ENCODE measurements around the gene KCNIP4. TPM values are rescaled to one million over a fixed set of nuclear protein-coding genes. Genes with fewer than 3 reads are reported as not detected.

KCNIP4 gene
- total and polyA plus RNA-seq, 4 donors: not detected

DNA sequence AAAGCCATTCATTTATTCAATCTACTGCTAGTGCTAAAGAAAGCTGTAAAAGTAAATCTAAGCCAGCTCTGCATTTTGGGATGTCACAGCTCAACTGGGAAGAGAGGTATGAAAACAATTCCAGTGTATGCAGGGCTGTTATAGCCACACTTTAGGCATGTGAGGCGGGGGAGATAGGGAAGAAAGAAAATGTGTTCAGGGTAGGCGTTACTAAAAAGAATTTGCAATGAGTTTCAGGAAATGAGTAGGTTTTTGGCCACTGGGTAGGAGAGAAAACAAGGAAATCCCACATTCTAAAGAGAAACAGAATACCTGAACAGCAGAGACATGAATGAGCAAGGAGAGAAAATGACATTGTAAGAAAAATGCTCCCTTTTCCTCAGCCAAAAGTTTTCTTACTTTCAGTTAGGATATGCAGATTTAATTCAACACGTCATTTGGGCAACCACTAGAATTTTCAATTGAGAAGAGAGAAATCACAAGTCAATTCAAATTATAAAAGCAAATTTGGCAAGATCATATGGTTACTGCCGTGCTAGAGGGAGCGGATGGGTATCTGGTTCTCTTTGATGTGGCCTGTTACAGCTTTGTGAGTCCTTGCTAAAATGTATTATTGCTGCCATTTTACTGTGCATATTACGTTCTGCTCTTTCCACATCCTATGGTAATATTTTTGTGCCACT, 226.3 kb downstream of the KCNIP4 start:
- H3K4me3 ChIP-seq (ENCODE audit: low read length in 2 of 2): no peak overlapping the region
- no peaks in the 10 kb centered on the region for H3K9me3 ChIP-seq (ENCODE audit: control insufficient read depth, low read length)
- DNase-seq (no peak), ATAC-seq (ENCODE audit: low FRiP score) (no peak)
- no peak overlapping the region for H3K27ac ChIP-seq (ENCODE audit: low read depth in 1 of 2, low read length in 2 of 2)
- no peaks in the 10 kb centered on the region for H3K4me1 ChIP-seq (ENCODE audit: control insufficient read depth in 1 of 2, insufficient read depth in 2 of 2, low read length in 2 of 2)
- intact Hi-C loops (cut with DNase I): no loop called here
- 58 to 67% methylated on average over 6 of the region's 6 CpGs for WGBS, 2 donors
- no peaks in the 10 kb centered on the region for H3K36me3 ChIP-seq (ENCODE audit: control insufficient read depth in 1 of 2, insufficient read depth in 2 of 2, low read length in 1 of 2)
- no peaks in the 10 kb centered on the region for H3K27me3 ChIP-seq (ENCODE audit: control insufficient read depth in 1 of 2, insufficient read depth in 2 of 2, low read length in 1 of 2)

DNA sequence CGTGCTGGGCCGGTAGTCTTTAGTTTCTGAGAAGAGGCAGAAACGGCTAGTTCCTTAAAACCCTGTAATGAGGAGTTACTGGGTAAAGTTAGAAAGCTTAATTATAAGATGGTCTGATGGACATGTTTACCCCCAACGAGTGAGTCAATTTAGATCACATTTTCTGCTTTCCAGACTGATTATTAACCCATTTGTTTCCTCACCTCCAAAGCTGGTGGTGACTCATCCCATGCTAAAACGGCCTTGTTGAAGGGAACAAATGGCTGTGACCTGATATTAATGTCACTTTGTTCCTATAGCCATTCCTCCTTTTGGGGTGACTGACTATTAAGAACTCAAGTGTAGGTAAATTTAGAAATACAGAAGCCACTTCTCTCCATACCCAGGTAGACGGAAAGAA, 232.0 kb downstream of the KCNIP4 start:
- Histone ChIP-seq H3K27me3 (ENCODE audit: control insufficient read depth in 1 of 2, insufficient read depth in 2 of 2, low read length in 1 of 2) (no peaks in the 10 kb centered on the region), H3K27ac (ENCODE audit: low read depth in 1 of 2, low read length in 2 of 2) (no peak overlapping the region), H3K4me1 (ENCODE audit: control insufficient read depth in 1 of 2, insufficient read depth in 2 of 2, low read length in 2 of 2) (no peaks in the 10 kb centered on the region), H3K36me3 (ENCODE audit: control insufficient read depth in 1 of 2, insufficient read depth in 2 of 2, low read length in 1 of 2) (no peaks in the 10 kb centered on the region), H3K9me3 (ENCODE audit: control insufficient read depth, low read length) (no peaks in the 10 kb centered on the region), H3K4me3 (ENCODE audit: low read length in 2 of 2) (no peak overlapping the region)
- WGBS, 2 donors: 70 to 72% methylated on average over 6 of the region's 6 CpGs
- ATAC-seq (ENCODE audit: low FRiP score): no peak
- DNase-seq: no peak
- intact Hi-C loops (cut with DNase I): no loop called here

DNA sequence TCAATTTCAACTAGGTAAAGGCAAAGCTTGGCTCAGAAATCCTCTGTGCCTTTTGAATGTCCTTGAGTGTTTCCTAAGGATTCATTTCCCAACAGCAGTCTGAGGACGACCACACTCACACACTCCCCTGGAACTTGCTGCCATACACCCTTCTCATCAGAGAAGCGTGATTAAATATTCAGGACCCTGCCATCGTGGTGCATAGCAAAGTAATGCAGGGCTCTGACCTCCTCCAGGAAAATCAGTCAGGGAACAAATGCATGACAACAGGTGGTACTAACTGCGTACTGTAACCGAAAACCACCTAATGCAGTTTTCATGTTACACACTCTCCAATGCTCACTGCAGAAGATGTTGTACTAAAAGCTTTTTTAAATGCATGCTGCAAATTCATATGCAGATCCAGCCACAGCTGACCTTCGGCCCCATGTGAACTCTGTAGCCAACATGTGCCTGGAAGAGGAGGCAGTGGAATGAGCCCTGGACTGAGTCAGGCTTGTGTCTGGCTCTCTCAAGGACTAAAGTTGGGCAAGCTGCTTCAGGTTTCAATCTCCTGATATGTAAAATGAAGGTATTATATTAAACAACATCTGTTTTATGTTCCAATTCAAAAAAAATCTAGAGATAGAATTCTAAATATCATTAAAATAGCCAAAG, 238.3 kb downstream of the KCNIP4 start:
- Histone ChIP-seq H3K4me1 (ENCODE audit: control insufficient read depth in 1 of 2, insufficient read depth in 2 of 2, low read length in 2 of 2) (no peaks in the 10 kb centered on the region), H3K27ac (ENCODE audit: low read depth in 1 of 2, low read length in 2 of 2) (no peak overlapping the region), H3K9me3 (ENCODE audit: control insufficient read depth, low read length) (no peaks in the 10 kb centered on the region), H3K4me3 (ENCODE audit: low read length in 2 of 2) (no peak overlapping the region), H3K36me3 (ENCODE audit: control insufficient read depth in 1 of 2, insufficient read depth in 2 of 2, low read length in 1 of 2) (no peaks in the 10 kb centered on the region), H3K27me3 (ENCODE audit: control insufficient read depth in 1 of 2, insufficient read depth in 2 of 2, low read length in 1 of 2) (no peaks in the 10 kb centered on the region)
- DNase-seq (no peak), ATAC-seq (ENCODE audit: low FRiP score) (no peak)
- intact Hi-C loops (cut with DNase I): no loop called here
- WGBS, 2 donors: 56 to 66% methylated on average over 6 of the region's 6 CpGs

DNA sequence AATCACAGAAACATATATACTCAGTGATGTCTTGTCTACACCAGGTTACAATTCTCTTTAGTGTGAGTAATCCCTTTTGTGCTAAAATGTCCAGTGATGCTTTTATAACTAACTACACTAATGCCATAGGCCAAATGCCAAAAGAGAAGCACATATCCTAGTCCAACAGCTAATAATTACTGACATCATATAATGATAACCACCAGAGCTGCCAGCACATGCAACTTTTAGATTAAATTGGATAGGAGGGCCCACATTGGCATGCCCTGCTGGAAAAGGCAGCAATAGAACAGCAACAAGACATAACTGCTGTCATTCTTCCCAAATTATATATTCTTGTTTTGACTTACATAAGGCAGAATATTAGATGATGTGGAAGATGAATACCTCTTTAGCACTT, 238.8 kb downstream of the KCNIP4 start:
- H3K36me3 ChIP-seq (ENCODE audit: control insufficient read depth in 1 of 2, insufficient read depth in 2 of 2, low read length in 1 of 2): no peaks in the 10 kb centered on the region
- H3K27ac ChIP-seq (ENCODE audit: low read depth in 1 of 2, low read length in 2 of 2): no peak overlapping the region
- no peak overlapping the region for H3K4me3 ChIP-seq (ENCODE audit: low read length in 2 of 2)
- DNase-seq: no peak
- no peak for ATAC-seq (ENCODE audit: low FRiP score)
- H3K9me3 ChIP-seq (ENCODE audit: control insufficient read depth, low read length): no peaks in the 10 kb centered on the region
- no peaks in the 10 kb centered on the region for H3K4me1 ChIP-seq (ENCODE audit: control insufficient read depth in 1 of 2, insufficient read depth in 2 of 2, low read length in 2 of 2)
- intact Hi-C loops (cut with DNase I): no loop called here
- H3K27me3 ChIP-seq (ENCODE audit: control insufficient read depth in 1 of 2, insufficient read depth in 2 of 2, low read length in 1 of 2): no peaks in the 10 kb centered on the region

DNA sequence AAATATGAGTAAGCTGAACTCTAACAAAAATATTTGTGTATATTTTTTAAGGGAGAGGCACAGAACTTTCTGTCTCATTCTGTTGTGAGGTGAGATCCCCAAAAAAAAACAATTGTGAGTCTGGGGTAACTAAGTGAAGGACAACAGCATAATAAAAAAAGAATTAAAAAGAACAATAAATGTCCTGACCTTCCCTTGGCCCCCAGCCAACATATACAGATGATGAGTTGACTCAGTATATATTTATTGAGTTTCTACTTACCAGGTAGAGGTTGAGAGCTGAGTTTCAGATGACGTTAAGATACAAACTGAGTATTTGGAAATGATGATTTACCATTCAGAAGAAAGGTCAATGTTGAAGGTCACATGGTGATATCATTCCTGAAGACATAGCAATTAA, 239.5 kb downstream of the KCNIP4 start:
- intact Hi-C loops (cut with DNase I): no loop called here
- no peak for DNase-seq
- no peak for ATAC-seq (ENCODE audit: low FRiP score)

DNA sequence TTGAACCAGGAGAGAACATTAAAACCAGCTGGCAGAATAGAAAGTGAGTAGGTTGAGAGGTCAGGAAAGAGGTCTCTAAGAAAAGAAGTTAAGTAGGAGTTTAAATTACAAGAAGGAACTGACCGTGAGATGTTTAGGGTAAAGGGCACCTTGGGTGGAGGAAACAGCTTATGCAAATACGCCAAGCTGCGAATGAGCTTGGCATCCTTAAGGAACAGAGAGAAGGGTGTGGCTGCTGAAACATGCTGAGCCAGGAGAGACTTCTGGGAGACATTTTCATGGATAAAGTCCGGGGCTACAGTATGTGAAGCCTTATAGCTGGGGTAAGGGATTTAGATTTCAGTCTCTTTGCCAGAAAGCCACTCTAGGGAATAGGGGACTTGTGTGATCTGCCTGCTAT, 249.1 kb downstream of the KCNIP4 start:
- DNase-seq (no peak), ATAC-seq (ENCODE audit: low FRiP score) (no peak)
- Histone ChIP-seq H3K4me3 (ENCODE audit: low read length in 2 of 2) (no peak overlapping the region), H3K27me3 (ENCODE audit: control insufficient read depth in 1 of 2, insufficient read depth in 2 of 2, low read length in 1 of 2) (peaks cover 0 to 2% of the 10 kb centered on the region in 2 donors), H3K27ac (ENCODE audit: low read depth in 1 of 2, low read length in 2 of 2) (no peak overlapping the region), H3K4me1 (ENCODE audit: control insufficient read depth in 1 of 2, insufficient read depth in 2 of 2, low read length in 2 of 2) (no peaks in the 10 kb centered on the region), H3K36me3 (ENCODE audit: control insufficient read depth in 1 of 2, insufficient read depth in 2 of 2, low read length in 1 of 2) (no peaks in the 10 kb centered on the region), H3K9me3 (ENCODE audit: control insufficient read depth, low read length) (no peaks in the 10 kb centered on the region)
- 26 to 39% methylated on average over 4 of the region's 4 CpGs for WGBS, 2 donors
- intact Hi-C loops (cut with DNase I): no loop called here

More for the DNA sequence above, 239.5 kb downstream of the KCNIP4 start:
- H3K4me1 ChIP-seq (ENCODE audit: control insufficient read depth in 1 of 2, insufficient read depth in 2 of 2, low read length in 2 of 2): no peaks in the 10 kb centered on the region
- H3K4me3 ChIP-seq (ENCODE audit: low read length in 2 of 2): no peak overlapping the region
- no peak overlapping the region for H3K27ac ChIP-seq (ENCODE audit: low read depth in 1 of 2, low read length in 2 of 2)
- H3K9me3 ChIP-seq (ENCODE audit: control insufficient read depth, low read length): no peaks in the 10 kb centered on the region
- no peaks in the 10 kb centered on the region for H3K36me3 ChIP-seq (ENCODE audit: control insufficient read depth in 1 of 2, insufficient read depth in 2 of 2, low read length in 1 of 2)
- H3K27me3 ChIP-seq (ENCODE audit: control insufficient read depth in 1 of 2, insufficient read depth in 2 of 2, low read length in 1 of 2): no peaks in the 10 kb centered on the region
- WGBS, 2 donors: 67 to 68% methylated on average over 1 of the region's 1 CpG

DNA sequence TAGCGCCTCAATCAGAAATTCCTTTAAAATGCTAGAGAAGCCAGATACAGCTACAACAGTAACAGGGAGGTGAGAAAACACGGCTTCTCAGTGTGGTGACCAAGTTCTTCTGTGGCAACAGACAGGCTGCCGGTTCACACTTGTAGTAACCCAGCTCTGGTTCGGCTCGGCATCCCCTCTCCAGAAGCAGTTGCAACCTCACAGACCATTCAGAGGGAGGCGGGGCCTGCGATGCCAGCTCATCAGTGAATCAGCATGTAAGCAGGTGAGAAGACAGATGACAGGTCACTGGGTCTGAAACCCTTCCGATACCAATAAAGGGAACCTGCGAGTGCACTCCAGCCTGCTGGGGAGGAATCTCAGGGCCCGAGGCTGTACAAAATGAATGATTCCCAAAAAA, 251.0 kb downstream of the KCNIP4 start:
- peaks cover 0 to 2% of the 10 kb centered on the region in 2 donors for H3K27me3 ChIP-seq (ENCODE audit: control insufficient read depth in 1 of 2, insufficient read depth in 2 of 2, low read length in 1 of 2)
- 10 to 13% methylated on average over 10 of the region's 10 CpGs for WGBS, 2 donors
- no peaks in the 10 kb centered on the region for H3K4me1 ChIP-seq (ENCODE audit: control insufficient read depth in 1 of 2, insufficient read depth in 2 of 2, low read length in 2 of 2)
- DNase-seq (no peak), ATAC-seq (ENCODE audit: low FRiP score) (no peak)
- H3K36me3 ChIP-seq (ENCODE audit: control insufficient read depth in 1 of 2, insufficient read depth in 2 of 2, low read length in 1 of 2): no peaks in the 10 kb centered on the region
- H3K4me3 ChIP-seq (ENCODE audit: low read length in 2 of 2): no peak overlapping the region
- no peaks in the 10 kb centered on the region for H3K9me3 ChIP-seq (ENCODE audit: control insufficient read depth, low read length)
- intact Hi-C loops (cut with DNase I): no loop called here
- no peak overlapping the region for H3K27ac ChIP-seq (ENCODE audit: low read depth in 1 of 2, low read length in 2 of 2)

DNA sequence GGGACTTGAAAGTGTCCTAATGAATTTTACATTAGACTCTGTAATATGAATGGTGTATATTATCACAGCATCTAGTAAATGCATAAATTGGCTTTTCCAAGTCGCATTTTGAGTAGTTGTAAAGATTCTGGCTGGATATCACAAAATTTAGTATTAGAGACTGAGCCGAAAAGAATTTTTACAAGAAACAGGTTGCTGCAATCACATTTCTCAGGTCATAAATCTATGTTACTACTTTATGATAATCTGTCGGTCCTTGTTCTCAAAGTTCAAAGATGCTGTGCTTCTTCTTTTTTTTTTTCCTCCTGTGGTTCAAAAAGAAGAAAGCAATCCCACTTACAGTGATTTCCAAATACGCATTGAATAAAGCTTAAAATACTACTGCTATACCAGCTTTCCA, 253.4 kb downstream of the KCNIP4 start:
- intact Hi-C loops (cut with DNase I): no loop called here
- DNase-seq (no peak), ATAC-seq (ENCODE audit: low FRiP score) (no peak)
- 29 to 38% methylated on average over 4 of the region's 4 CpGs for WGBS, 2 donors
- Histone ChIP-seq H3K4me1 (ENCODE audit: control insufficient read depth in 1 of 2, insufficient read depth in 2 of 2, low read length in 2 of 2) (no peaks in the 10 kb centered on the region), H3K9me3 (ENCODE audit: control insufficient read depth, low read length) (no peaks in the 10 kb centered on the region), H3K27ac (ENCODE audit: low read depth in 1 of 2, low read length in 2 of 2) (no peak overlapping the region), H3K27me3 (ENCODE audit: control insufficient read depth in 1 of 2, insufficient read depth in 2 of 2, low read length in 1 of 2) (peaks cover 0 to 2% of the 10 kb centered on the region in 2 donors), H3K36me3 (ENCODE audit: control insufficient read depth in 1 of 2, insufficient read depth in 2 of 2, low read length in 1 of 2) (no peaks in the 10 kb centered on the region), H3K4me3 (ENCODE audit: low read length in 2 of 2) (no peak overlapping the region)

DNA sequence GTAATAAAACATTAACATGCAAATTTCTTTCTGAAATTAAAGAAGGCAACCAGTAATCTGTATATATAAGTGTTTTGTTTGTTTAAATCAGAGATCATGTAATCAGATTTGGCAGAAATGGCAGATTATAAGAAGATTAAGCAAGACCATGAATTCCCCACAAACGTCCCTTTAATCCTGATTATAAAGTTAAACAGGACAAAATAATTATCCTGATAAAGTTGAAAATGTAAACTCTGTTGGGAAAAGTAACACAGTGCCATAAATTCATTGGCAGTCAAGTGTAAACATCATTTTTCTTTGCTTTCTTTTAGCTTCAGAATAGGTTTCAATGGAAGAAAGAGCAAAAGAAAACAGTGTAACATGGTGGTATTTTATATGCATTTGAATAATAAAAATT, 256.3 kb downstream of the KCNIP4 start:
- no peak overlapping the region for H3K4me3 ChIP-seq (ENCODE audit: low read length in 2 of 2)
- H3K9me3 ChIP-seq (ENCODE audit: control insufficient read depth, low read length): no peaks in the 10 kb centered on the region
- ATAC-seq (ENCODE audit: low FRiP score) (no peak), DNase-seq (no peak)
- intact Hi-C loops (cut with DNase I): no loop called here
- no peaks in the 10 kb centered on the region for H3K36me3 ChIP-seq (ENCODE audit: control insufficient read depth in 1 of 2, insufficient read depth in 2 of 2, low read length in 1 of 2)
- no peaks in the 10 kb centered on the region for H3K4me1 ChIP-seq (ENCODE audit: control insufficient read depth in 1 of 2, insufficient read depth in 2 of 2, low read length in 2 of 2)
- H3K27me3 ChIP-seq (ENCODE audit: control insufficient read depth in 1 of 2, insufficient read depth in 2 of 2, low read length in 1 of 2): no peaks in the 10 kb centered on the region
- 12 to 15% methylated on average over 1 of the region's 1 CpG for WGBS, 2 donors
- no peak overlapping the region for H3K27ac ChIP-seq (ENCODE audit: low read depth in 1 of 2, low read length in 2 of 2)
